Inferior parietal cortex (tissue), 1 donor: ENCODE measurements around the gene HNRNPL.
"Not testable (repeated sequence)": the region's sequence is repeated elsewhere in the genome, so short reads cannot be mapped to it uniquely, and the experiment has no call there.

ENCODE experiments used
- DNase-seq: peaks from one replicate; pipeline ENCODE4 v3.0.0-alpha.2; 2016; ENCODE audit errors: extremely low spot score

Gene HNRNPL

GRCh38 chr19:38869836-38870607 is 20.2 kb upstream of the HNRNPL start:
- peak; percentile 65 for DNase-seq

GRCh38 chr19:38869160-38869835 is 19.5 kb upstream of the HNRNPL start:
- no peak for DNase-seq

- DNase-seq: no peak
These were observed 18.8 kb upstream of the HNRNPL start for GRCh38 chr19:38868551-38868950.

GRCh38 chr19:38867171-38867780 is 17.5 kb upstream of the HNRNPL start:
- no peak for DNase-seq

GRCh38 chr19:38862321-38863059 is 12.7 kb upstream of the HNRNPL start:
- DNase-seq: no peak

- no peak for DNase-seq
These were observed 11.6 kb upstream of the HNRNPL start for GRCh38 chr19:38861368-38861767.

- DNase-seq: not testable (repeated sequence)
These were observed 9.9 kb upstream of the HNRNPL start for GRCh38 chr19:38859631-38860204.

GRCh38 chr19:38856813-38857212 is 7.0 kb upstream of the HNRNPL start:
- DNase-seq: no peak

- DNase-seq: not testable (repeated sequence)
These were observed 6.0 kb upstream of the HNRNPL start for GRCh38 chr19:38855751-38856150.

- not testable (repeated sequence) for DNase-seq
These were observed 5.2 kb upstream of the HNRNPL start for GRCh38 chr19:38854961-38855360.

GRCh38 chr19:38853214-38853613 is 3.4 kb upstream of the HNRNPL start:
- no peak for DNase-seq

- no peak for DNase-seq
These were observed 2.7 kb upstream of the HNRNPL start for GRCh38 chr19:38852231-38853044.

- peak; percentile 90 for DNase-seq
These were observed 1.9 kb upstream of the HNRNPL start for GRCh38 chr19:38851622-38852230.

- peak; percentile 19 for DNase-seq
These were observed 1.3 kb upstream of the HNRNPL start for GRCh38 chr19:38850976-38851621.

GRCh38 chr19:38850436-38850975 is 720 bp upstream of the HNRNPL start:
- DNase-seq: no peak

- DNase-seq: peak; percentile 96
These were observed 483 bp downstream of the HNRNPL start for GRCh38 chr19:38849147-38849859.

GRCh38 chr19:38848299-38849146 is 1.3 kb downstream of the HNRNPL start:
- DNase-seq: no peak

- no peak for DNase-seq
These were observed 3.7 kb downstream of the HNRNPL start for GRCh38 chr19:38846097-38846496.
